HG03159 (cell line): ENCODE measurements around the gene BOLA3.
A peak's percentile ranks its signal among the peaks of the same experiment; 100 is the strongest.
"Not testable (repeated sequence)": the region's sequence is repeated elsewhere in the genome, so short reads cannot be mapped to it uniquely, and the experiment has no call there.

Experiments
- ATAC-seq: cut with Tn5 transposase; IDR thresholded peaks from one replicate; pipeline ENCODE4 v1.9.1; 2021; ENCODE audit warnings: mild to moderate bottlenecking, moderate library complexity; ENCODE audit not compliant: unreplicated experiment

Gene BOLA3, protein sequence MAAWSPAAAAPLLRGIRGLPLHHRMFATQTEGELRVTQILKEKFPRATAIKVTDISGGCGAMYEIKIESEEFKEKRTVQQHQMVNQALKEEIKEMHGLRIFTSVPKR

GRCh38 chr2:74147727-74148456, at the start of gene BOLA3:
Gene BOLA3, minus strand, starts transcription at chr2:74147912. Its CDS starts 38 bp downstream, at chr2:74147874.
- peak; percentile 90 for ATAC-seq

- no peak for ATAC-seq
Measured at GRCh38 chr2:74197049-74197448, 49.3 kb upstream of the BOLA3 start.

DNA sequence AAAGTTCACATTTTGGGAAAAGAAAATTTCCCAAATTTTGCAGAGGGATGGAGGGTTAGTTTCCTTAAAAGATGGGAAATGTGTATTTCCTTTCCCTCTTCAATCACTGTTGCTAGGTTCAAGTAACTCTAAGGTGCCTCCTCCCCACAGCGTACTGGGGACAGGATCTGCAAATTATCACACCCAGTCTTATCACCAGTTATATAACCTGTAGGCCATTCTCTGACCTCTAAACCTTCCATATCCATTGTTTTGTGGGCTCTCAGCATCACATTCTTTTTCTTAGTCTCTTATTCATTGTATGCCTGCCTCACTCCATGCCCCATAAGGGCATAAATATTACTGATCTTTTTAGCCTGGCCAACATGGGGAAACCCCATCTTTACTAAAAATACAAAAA, 47.1 kb upstream of the BOLA3 start:
- ATAC-seq = no peak

GRCh38 chr2:74191596-74192380, 44.1 kb upstream of the BOLA3 start:
- no peak for ATAC-seq

GRCh38 chr2:74188696-74189095, 41.0 kb upstream of the BOLA3 start:
- no peak for ATAC-seq

DNA sequence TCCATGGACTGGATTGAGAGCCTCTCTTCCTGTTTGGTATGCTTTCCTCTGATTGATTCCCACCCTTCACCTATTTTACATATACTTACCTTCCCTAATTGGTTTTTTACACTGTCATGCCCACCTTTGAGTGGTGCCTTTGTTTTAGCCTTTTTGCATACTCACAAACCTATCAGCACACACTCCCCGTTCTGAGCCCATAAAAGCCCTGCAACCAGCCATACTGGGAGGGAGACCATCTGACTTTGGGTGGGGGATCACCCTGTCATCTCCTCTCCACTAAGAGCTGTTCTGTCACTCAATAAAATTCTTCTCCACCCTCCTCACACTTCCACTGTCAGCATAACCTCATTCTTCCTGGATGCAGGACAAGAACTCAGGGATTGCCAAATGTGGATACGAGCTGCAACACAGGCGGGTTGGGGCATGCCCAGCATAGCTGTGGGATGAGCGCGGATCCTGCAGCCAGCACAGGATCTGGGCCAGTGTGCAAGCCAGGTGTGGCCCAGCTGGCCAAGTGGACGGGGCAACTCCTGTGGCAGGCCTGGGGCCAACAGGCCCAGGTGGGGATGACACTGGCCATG, 40.4 kb upstream of the BOLA3 start:
- no peak for ATAC-seq

DNA sequence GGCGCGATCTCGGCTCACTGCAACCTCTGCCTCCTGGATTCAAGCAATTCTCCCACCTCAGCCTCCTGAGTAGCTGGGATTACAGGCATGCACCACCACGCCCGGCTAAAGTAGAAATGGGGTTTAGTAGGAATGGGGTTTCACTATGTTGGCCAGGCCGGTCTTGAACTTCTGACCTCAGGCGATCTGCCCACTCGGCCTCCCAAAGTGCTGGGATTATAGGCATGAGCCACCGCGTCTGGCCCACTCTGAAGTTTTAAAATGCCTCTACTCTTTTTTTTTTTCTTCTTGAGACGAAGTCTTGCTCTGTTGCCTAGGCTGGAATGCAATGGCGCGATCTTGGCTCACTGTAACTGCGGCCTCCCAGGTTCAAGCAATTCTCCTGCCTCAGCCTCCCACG, 39.0 kb upstream of the BOLA3 start:
- ATAC-seq = not testable (repeated sequence)

DNA sequence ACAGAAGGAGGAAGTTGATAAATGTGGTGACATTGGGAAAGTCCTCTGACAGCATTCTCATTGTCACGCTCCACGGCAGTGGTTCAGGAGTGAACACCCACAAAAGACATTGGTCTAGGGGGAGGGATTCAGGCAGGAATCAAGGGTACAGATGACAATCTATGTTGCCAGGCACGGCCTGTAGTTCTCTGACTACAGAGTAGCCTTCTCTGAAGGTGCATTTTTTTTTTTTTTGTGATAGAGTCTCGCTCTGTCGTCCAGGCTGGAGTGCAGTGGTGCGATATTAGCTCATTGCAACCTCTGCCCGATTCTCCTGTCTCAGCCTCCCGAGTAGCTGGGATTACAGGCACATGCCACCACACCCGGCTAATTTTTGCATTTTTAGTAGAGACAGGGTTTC, 38.3 kb upstream of the BOLA3 start:
- peak; percentile 52 for ATAC-seq

DNA sequence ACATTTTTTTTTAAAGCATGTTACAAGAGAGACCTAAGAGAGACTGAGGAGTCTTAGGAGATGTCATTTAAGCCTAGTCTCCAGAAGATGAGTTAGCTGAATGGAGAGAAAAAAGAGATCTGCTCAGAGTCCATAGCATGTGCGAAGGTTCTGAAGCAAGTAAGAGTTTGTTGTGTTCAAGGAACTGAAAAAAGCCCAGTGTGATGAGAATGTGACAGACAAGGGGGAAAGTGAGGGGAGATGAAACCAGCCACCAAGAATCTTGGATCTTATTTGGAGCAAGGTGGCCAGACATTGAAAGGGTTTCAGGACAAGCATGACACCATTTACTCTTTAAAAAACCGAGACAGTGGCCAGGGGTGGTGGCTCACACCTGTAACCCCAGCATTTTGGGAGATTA, 36.2 kb upstream of the BOLA3 start:
- no peak for ATAC-seq

DNA sequence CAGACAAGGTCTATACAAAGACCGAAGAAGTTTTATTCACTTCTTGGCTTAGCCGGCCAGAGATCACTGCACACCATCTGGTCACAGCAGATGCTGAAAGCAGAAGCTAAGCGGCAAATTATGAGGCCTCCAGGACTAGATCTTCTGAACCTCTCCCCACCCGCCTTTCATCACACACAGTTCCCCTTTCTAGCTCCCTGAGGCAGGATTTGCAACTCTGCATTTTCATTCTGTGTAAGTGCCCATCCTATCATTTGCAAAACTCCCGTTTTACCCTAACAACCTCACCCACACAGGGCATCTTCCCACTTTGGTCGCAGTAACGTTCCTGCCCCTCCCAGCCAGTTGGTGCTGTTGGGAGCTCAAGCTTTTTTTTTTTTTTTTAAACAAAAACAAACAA, 34.0 kb upstream of the BOLA3 start:
- peak; percentile 28 for ATAC-seq

DNA sequence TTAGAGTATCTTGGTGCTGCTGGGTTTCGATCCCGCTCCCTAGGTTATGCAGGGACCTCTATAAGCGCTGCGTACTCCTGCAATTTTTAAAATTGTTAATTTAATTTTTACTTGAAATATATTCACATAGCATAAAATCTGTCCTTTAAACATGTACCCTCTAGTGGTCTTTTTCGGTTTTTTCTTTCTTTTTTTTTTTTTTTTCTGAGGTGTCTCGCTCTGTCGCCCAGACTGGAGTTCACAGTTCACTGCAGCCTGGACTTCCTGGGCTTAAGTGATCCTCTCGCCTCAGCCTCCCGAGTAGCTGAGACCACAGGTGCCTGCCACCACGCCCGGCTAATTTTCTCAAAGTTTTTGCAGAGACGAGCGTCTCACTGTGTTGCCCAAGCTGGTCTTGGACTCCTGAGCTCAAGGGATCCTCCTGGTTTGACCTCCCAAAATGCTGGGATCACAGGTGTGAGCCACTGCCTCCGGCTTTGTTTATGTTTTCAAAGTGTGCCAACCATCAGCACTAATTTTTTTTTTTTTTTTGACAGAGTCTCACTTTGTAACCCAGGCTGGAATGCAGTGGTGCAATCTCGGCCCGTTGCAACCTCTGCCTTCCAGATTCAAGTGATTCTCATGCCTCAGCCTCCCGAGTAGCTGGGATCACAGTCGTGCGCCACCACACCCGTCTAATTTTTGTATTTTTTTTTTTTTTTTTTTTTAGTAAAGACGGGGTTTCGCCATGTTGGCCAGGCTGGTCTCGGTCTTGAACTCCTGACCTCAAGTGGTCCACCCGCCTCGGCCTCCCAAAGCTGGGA, 31.6 kb upstream of the BOLA3 start:
- peak; percentile 19 for ATAC-seq

DNA sequence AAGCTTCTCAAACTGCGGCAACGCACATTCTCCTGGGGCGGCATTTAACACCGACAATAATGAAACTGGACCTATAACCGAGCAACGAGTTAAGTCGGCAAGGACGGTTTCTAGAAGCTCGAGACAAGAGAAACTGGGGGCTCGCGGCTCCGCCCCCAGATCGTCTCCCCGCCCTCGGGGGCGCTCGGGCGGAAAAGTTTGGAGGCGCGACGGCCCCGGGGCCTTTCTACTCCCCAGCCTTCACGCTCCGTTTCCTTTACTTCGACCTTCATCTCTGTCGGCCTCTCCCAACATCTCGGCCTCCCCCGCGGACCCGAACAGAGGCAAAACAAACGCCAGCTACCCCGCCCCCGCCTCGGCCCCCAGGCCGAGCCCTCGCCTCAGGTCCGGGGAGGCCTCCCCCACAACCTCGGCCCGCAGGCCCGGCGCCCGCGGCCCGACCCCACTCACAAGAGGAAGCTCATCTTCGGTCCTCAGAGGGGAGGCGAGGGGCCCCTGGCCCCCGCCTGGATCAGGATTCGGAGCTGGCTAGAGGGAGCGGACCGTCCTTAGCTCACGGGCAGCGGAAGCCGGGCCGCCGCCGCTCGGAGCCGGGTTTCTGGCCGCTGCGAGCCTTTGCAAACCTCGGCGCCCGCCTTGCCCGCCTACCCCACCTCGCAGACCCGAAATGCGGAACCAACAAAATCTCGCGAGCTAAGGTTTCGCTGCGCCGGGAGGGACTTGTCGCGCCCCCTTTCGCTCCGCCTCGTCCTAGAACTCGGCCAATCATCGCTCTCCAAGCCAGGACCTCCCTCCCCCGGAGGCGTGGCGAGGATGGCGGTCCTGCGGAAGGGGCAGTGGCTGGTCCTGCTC, 30.7 kb upstream of the BOLA3 start, which contains the start of gene MOB1A:
Gene MOB1A (minus strand): TSS at position 669 of the 852 bp plus-strand sequence. CDS start 205 bp downstream, at position 464.
- ATAC-seq = peak; percentile 82

DNA sequence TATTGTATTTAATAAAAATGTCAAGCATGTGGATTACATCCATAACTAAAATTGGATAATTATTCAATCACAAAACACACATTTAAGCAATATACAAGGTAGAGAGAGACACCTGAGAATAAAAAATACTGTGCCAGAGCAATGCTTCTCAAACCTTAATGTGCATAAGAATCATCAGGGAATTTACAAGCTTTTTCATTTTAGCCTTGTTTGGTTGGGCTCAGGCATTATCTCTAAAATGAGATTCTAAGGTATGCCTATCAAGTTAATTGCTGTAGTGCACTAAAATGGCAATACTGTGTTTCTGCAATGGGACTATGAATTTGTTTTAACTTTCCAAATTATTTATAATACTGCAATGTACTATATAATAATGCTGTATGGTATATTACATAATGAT, 30.0 kb upstream of the BOLA3 start:
- ATAC-seq = no peak

DNA sequence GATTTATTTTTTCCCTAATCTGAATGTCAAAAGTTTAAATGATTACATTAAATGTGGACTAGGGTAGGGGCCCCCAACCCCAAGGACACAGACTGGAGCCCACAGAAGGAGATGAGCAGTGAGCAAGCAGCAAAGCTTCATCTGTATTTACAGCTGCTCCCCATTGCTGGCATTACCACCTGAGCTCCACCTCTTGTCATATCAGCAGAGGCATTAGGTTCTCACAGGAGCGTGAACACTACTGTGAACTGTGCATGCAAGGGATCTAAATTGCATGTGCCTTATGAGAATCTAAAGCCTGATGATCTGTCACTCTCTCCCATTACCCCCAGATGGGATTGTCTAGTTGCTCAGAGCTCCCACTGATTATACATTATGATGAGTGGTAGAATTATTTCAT, 27.2 kb upstream of the BOLA3 start:
- no peak for ATAC-seq

DNA sequence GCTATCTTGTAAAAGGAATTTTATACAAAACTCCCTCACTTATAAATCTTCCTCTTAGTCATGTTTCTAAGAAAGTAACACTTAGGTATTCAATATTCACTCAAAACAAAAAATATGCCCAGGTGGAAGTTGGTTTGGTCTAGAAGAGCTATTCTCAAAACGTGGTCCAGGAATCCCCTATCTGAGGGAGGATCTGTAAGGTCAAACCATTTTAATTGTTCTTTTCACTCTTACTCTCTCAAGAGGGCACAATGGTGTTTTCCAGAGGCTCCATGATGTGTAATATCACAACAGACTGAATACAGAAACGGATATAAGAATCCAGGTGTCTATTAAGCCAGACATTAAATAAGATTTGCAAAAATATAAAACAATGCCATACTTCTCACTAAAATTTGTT, 21.0 kb upstream of the BOLA3 start:
- ATAC-seq = no peak

DNA sequence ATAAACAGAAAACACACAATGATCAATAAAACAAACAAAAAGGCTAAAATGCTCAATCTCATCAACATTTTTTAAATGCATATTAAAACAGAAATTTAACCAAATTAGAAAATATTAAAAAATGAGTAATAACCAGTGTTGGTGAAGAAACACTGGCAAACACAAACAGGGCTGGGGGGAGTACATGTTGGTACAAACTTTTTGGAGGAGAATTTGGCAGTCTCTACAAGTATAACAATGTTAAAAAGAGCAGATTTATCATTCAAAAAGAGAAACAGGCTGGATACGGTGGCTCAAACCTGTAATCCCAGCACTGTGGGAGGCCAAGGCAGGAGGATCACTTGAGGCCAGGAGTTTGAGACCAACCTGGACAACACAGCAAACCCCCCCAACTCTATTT, 17.0 kb upstream of the BOLA3 start:
- ATAC-seq = no peak

- ATAC-seq = no peak
Measured at GRCh38 chr2:74162951-74163350, 15.2 kb upstream of the BOLA3 start.

GRCh38 chr2:74155830-74156229, 8.1 kb upstream of the BOLA3 start:
- no peak for ATAC-seq

- no peak for ATAC-seq
Measured at GRCh38 chr2:74152954-74153353, 5.2 kb upstream of the BOLA3 start.
